H9 (cell line): ENCODE results near the gene PARP9. TPM values are rescaled to one million over a fixed set of nuclear protein-coding genes. Genes with fewer than 3 reads are reported as not detected.

ENCODE experiments used
- DNase-seq: peaks from one replicate; pipeline ENCODE4 v3.0.0-alpha.2; 2017
- H2AFZ ChIP-seq: one replicate; pipeline ENCODE4 v1.6.1; 2013; ENCODE audit warnings: mild to moderate bottlenecking, low read length, control low read depth, moderate library complexity
- H2AK5ac ChIP-seq: 2 replicates; pipeline ENCODE4 v1.6.1; 2013; ENCODE audit warnings: low read length, control low read depth, mixed read lengths; ENCODE audit not compliant: insufficient read length
- H2BK120ac ChIP-seq: one replicate; pipeline ENCODE4 v1.6.1; 2013; ENCODE audit warnings: low read depth, mild to moderate bottlenecking, low read length, control low read depth, inconsistent platforms; ENCODE audit not compliant: poor library complexity, severe bottlenecking
- H2BK12ac ChIP-seq: 2 replicates; pipeline ENCODE4 v1.6.1; 2013; ENCODE audit warnings: low read length, control low read depth, mixed read lengths, low read depth; ENCODE audit not compliant: insufficient read length
- H2BK15ac ChIP-seq: 2 replicates; pipeline ENCODE4 v1.6.1; 2013; ENCODE audit warnings: low read depth, low read length, control low read depth
- H2BK20ac ChIP-seq: one replicate; pipeline ENCODE4 v1.6.1; 2013; ENCODE audit warnings: low read depth, mild to moderate bottlenecking, low read length, control low read depth, inconsistent platforms; ENCODE audit not compliant: poor library complexity, severe bottlenecking
- H2BK5ac ChIP-seq: 2 replicates; pipeline ENCODE4 v1.6.1; 2013; ENCODE audit warnings: low read length, control low read depth, mixed read lengths; ENCODE audit not compliant: insufficient read length
- H3K14ac ChIP-seq: 2 replicates; pipeline ENCODE4 v1.6.1; 2013; ENCODE audit warnings: low read length, control low read depth; ENCODE audit not compliant: insufficient read depth
- H3K18ac ChIP-seq: 2 replicates; pipeline ENCODE4 v1.6.1; 2013; ENCODE audit warnings: low read depth, mild to moderate bottlenecking, mixed read lengths, low read length, control low read depth; ENCODE audit not compliant: insufficient read length
- H3K23ac ChIP-seq: 2 replicates; pipeline ENCODE4 v1.6.1; 2013; ENCODE audit warnings: low read length, control low read depth, mixed read lengths, low read depth; ENCODE audit not compliant: insufficient read length
- H3K23me2 ChIP-seq: 2 replicates; pipeline ENCODE4 v1.6.1; 2013; ENCODE audit warnings: low read depth, mild to moderate bottlenecking, mixed read lengths, low read length, control low read depth; ENCODE audit not compliant: insufficient read length, poor library complexity, severe bottlenecking
- H3K27ac ChIP-seq: 2 replicates; pipeline ENCODE4 v1.5.1; 2013; ENCODE audit warnings: low read length, control low read depth, mixed read lengths, low read depth; ENCODE audit not compliant: insufficient read length
- H3K27me3 ChIP-seq: 2 replicates; pipeline ENCODE4 v1.6.1; 2013; ENCODE audit warnings: low read length, control low read depth, inconsistent platforms; ENCODE audit not compliant: insufficient read depth
- H3K4ac ChIP-seq: 2 replicates; pipeline ENCODE4 v1.6.1; 2013; ENCODE audit warnings: low read depth, mild to moderate bottlenecking, control low read depth, inconsistent platforms, low read length, moderate library complexity
- H3K4me1 ChIP-seq: 2 replicates; pipeline ENCODE4 v1.6.1; 2013; ENCODE audit warnings: low read length, control low read depth, inconsistent platforms; ENCODE audit not compliant: insufficient read depth
- H3K4me2 ChIP-seq: 2 replicates; pipeline ENCODE4 v1.6.1; 2013; ENCODE audit warnings: low read length, control low read depth, mixed read lengths; ENCODE audit not compliant: insufficient read length, insufficient read depth
- H3K56ac ChIP-seq: 2 replicates; pipeline ENCODE4 v1.6.1; 2013; ENCODE audit warnings: low read depth, mild to moderate bottlenecking, mixed read lengths, low read length, control low read depth; ENCODE audit not compliant: insufficient read length
- H3K79me1 ChIP-seq: 2 replicates; pipeline ENCODE4 v1.6.1; 2013; ENCODE audit warnings: low read depth, mild to moderate bottlenecking, moderate library complexity, low read length, control low read depth, inconsistent platforms; ENCODE audit not compliant: insufficient read depth, poor library complexity, severe bottlenecking
- H3K79me2 ChIP-seq: 2 replicates; pipeline ENCODE4 v1.6.1; 2013; ENCODE audit warnings: low read length, control low read depth, inconsistent platforms; ENCODE audit not compliant: insufficient read depth
- H3K9ac ChIP-seq: 2 replicates; pipeline ENCODE4 v1.6.1; 2013; ENCODE audit warnings: low read length, control low read depth, mixed read lengths; ENCODE audit not compliant: insufficient read length; ENCODE audit errors: extremely low read depth
- H3K9me3 ChIP-seq: one replicate; pipeline ENCODE4 v1.6.1; 2013; ENCODE audit warnings: low read depth, low read length, inconsistent platforms; ENCODE audit not compliant: control insufficient read depth
- H3T11ph ChIP-seq: one replicate; pipeline ENCODE4 v1.6.1; 2013; ENCODE audit warnings: mild to moderate bottlenecking, low read length, control low read depth, inconsistent platforms
- H4K20me1 ChIP-seq: one replicate; pipeline ENCODE4 v1.6.1; 2013; ENCODE audit not compliant: control insufficient read depth, insufficient read length, insufficient read depth
- H4K5ac ChIP-seq: 2 replicates; pipeline ENCODE4 v1.6.1; 2013; ENCODE audit warnings: low read depth, mild to moderate bottlenecking, mixed read lengths, low read length, control low read depth; ENCODE audit not compliant: insufficient read length
- H4K8ac ChIP-seq: replicated peaks from 2 replicates; pipeline ENCODE4 v1.6.1; 2013; ENCODE audit warnings: low read length, control low read depth, mixed read lengths, low read depth; ENCODE audit not compliant: insufficient read length
- H4K91ac ChIP-seq: 2 replicates; pipeline ENCODE4 v1.6.1; 2013; ENCODE audit warnings: low read depth, mild to moderate bottlenecking, moderate library complexity, mixed read lengths, low read length, control low read depth; ENCODE audit not compliant: insufficient read length
- H3K27ac Mint-ChIP-seq, 3 experiments: 2 replicates in 2 of 3; 3 replicates in 1 of 3; pipeline ENCODE4 v1.8.0; 2020 to 2021; ENCODE audit warnings: mixed read lengths in 3 of 3, mild to moderate bottlenecking in 1 of 3, moderate library complexity in 1 of 3
- H3K27me3 Mint-ChIP-seq: 2 replicates; pipeline ENCODE4 v1.8.0; 2021; ENCODE audit warnings: low read depth, mild to moderate bottlenecking, moderate library complexity, mixed read lengths
- H3K36me3 Mint-ChIP-seq, 3 experiments: 2 replicates in 2 of 3; 3 replicates in 1 of 3; pipeline ENCODE4 v1.8.0; 2020 to 2021; ENCODE audit warnings: low read depth in 3 of 3, mixed read lengths in 3 of 3; ENCODE audit not compliant: insufficient read depth in 1 of 3
- H3K4me1 Mint-ChIP-seq, 2 experiments: 2 replicates each; pipeline ENCODE4 v1.8.0; 2020; ENCODE audit warnings: mixed read lengths in 2 of 2
- H3K4me3 Mint-ChIP-seq, 2 experiments: 2 replicates in 1 of 2; 3 replicates in 1 of 2; pipeline ENCODE4 v1.8.0; 2020 to 2021; ENCODE audit warnings: mild to moderate bottlenecking in 2 of 2, mixed read lengths in 2 of 2, moderate library complexity in 1 of 2
- H3K9me3 Mint-ChIP-seq, 2 experiments: 2 replicates in 1 of 2; 3 replicates in 1 of 2; pipeline ENCODE4 v1.8.0; 2020; ENCODE audit warnings: mild to moderate bottlenecking in 2 of 2, mixed read lengths in 2 of 2, moderate library complexity in 1 of 2
- WGBS: extraction: QIAGEN DNeasy Blood & Tissue Kit; methylation state at CpG from one replicate; pipeline ENCODE4 v1.1.7; 2013; ENCODE audit warnings: missing lambda C conversion rate, low lambda C conversion rate, mixed read lengths; ENCODE audit not compliant: insufficient read length; ENCODE audit errors: extremely low coverage; 5-methylcytosine and 5-hydroxymethylcytosine counted together
- total RNA-seq: library from RNA; stranded (reverse); gene quantifications from 2 replicates; pipeline ENCODE4 v1.2.1, GENCODE V29; 2021
- TF ChIP-seq, protein P1 (sequence below): fragments of 200-600 bp; sonication (generic); conservative IDR thresholded peaks from 3 replicates; pipeline ENCODE4 v1.8.0; 2021; ENCODE audit warnings: antibody characterized with exemption, mild to moderate bottlenecking

PARP9 gene
- total RNA-seq, 1 experiment from 2014 or later = 3.4 TPM

- Histone ChIP-seq H3K56ac (no peak overlapping the region), H2BK120ac (no peak overlapping the region), H4K5ac (no peak overlapping the region), H3K14ac (no peak overlapping the region), H2BK12ac (no peak overlapping the region), H3K18ac (no peak overlapping the region), H2BK20ac (no peak overlapping the region), H3K4me2 (no peak overlapping the region), H3K4ac (no peak overlapping the region), H4K8ac (no peak overlapping the region), H3K9me3 (no peaks in the 10 kb centered on the region), H4K20me1 (no peaks in the 10 kb centered on the region), H3K79me2 (no peaks in the 10 kb centered on the region), H3K4me1 (peaks cover 9% of the 10 kb centered on the region), H2AK5ac (no peak overlapping the region), H3K23me2 (no peaks in the 10 kb centered on the region), H3K79me1 (no peaks in the 10 kb centered on the region), H3K23ac (no peak overlapping the region), H2BK5ac (no peak overlapping the region), H3T11ph (no peak overlapping the region), H4K91ac (no peak overlapping the region), H2BK15ac (no peak overlapping the region), H3K27me3 (no peaks in the 10 kb centered on the region), H3K27ac (no peak overlapping the region), H2AFZ (no peak overlapping the region), H3K9ac (no peak overlapping the region)
- H3K9me3 Mint-ChIP-seq = no peaks in the 10 kb centered on the region
- TF ChIP-seq, protein P1, sequence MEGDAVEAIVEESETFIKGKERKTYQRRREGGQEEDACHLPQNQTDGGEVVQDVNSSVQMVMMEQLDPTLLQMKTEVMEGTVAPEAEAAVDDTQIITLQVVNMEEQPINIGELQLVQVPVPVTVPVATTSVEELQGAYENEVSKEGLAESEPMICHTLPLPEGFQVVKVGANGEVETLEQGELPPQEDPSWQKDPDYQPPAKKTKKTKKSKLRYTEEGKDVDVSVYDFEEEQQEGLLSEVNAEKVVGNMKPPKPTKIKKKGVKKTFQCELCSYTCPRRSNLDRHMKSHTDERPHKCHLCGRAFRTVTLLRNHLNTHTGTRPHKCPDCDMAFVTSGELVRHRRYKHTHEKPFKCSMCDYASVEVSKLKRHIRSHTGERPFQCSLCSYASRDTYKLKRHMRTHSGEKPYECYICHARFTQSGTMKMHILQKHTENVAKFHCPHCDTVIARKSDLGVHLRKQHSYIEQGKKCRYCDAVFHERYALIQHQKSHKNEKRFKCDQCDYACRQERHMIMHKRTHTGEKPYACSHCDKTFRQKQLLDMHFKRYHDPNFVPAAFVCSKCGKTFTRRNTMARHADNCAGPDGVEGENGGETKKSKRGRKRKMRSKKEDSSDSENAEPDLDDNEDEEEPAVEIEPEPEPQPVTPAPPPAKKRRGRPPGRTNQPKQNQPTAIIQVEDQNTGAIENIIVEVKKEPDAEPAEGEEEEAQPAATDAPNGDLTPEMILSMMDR = no peak
- no CpG with 5 or more reads among the region's 3 CpGs for WGBS
- no peak overlapping the region for H3K27ac Mint-ChIP-seq
- H3K4me3 Mint-ChIP-seq = peak overlapping the region in 1 of 2 experiments; percentile 5; a peak in 1 of 5 replicates
- H3K36me3 Mint-ChIP-seq = no peaks in the 10 kb centered on the region; a peak in 1 of 7 replicates
- H3K4me1 Mint-ChIP-seq = peaks cover 15 to 31% of the 10 kb centered on the region in 2 experiments
- DNase-seq = no peak
- peaks cover 3% of the 10 kb centered on the region; the same call in 1 of the 2 replicates for H3K27me3 Mint-ChIP-seq
These were observed 4.2 kb downstream of the PARP9 start for GRCh38 chr3:122559906-122560305.
